DOHH2 (cell line): ENCODE data around the gene B4GALT4.
"Not testable (repeated sequence)": the region's sequence is repeated elsewhere in the genome, so short reads cannot be mapped to it uniquely, and the experiment has no call there.

Experiments
- H3F3A ChIP-seq: fragments of 200-600 bp; sonication (generic), shearing (Covaris generic); 2 replicates; pipeline ENCODE4 v1.6.0; 2016; ENCODE audit warnings: antibody characterized with exemption, mild to moderate bottlenecking; ENCODE audit not compliant: control insufficient read depth, insufficient read depth
- H3K27ac ChIP-seq: fragments of 200-600 bp; sonication (generic); 2 replicates; pipeline ENCODE4 v1.5.1; 2014; ENCODE audit warnings: low read depth, mild to moderate bottlenecking, low read length, moderate library complexity
- H3K27me3 ChIP-seq: fragments of 200-600 bp; sonication (generic); 2 replicates; pipeline ENCODE4 v1.6.1; 2014; ENCODE audit warnings: mild to moderate bottlenecking, low read length, mixed read lengths; ENCODE audit not compliant: control insufficient read depth
- H3K36me3 ChIP-seq: fragments of 200-600 bp; sonication (generic); 2 replicates; pipeline ENCODE4 v1.6.1; 2014; ENCODE audit warnings: mild to moderate bottlenecking, low read length, moderate library complexity, mixed read lengths; ENCODE audit not compliant: control insufficient read depth
- H3K4me1 ChIP-seq: fragments of 200-600 bp; sonication (generic); 2 replicates; pipeline ENCODE4 v1.6.1; 2014; ENCODE audit warnings: mild to moderate bottlenecking, low read length, mixed read lengths; ENCODE audit not compliant: control insufficient read depth
- H3K4me2 ChIP-seq: fragments of 200-600 bp; sonication (generic); 2 replicates; pipeline ENCODE4 v1.6.0; 2014; ENCODE audit warnings: mild to moderate bottlenecking, low read length, moderate library complexity
- H3K4me3 ChIP-seq: fragments of 200-600 bp; sonication (generic); 2 replicates; pipeline ENCODE4 v1.5.1; 2014; ENCODE audit warnings: mild to moderate bottlenecking, low read length, mixed read lengths
- H3K79me2 ChIP-seq: fragments of 200-600 bp; sonication (generic); 2 replicates; pipeline ENCODE4 v1.6.1; 2014; ENCODE audit warnings: mild to moderate bottlenecking, low read length, mixed read lengths; ENCODE audit not compliant: control insufficient read depth
- H3K9me2 ChIP-seq: fragments of 200-600 bp; sonication (generic); replicated peaks from 2 replicates; pipeline ENCODE4 v1.6.1; 2014; ENCODE audit warnings: mild to moderate bottlenecking, low read length, mixed read lengths; ENCODE audit not compliant: control insufficient read depth
- H3K9me3 ChIP-seq: fragments of 200-600 bp; sonication (generic); 2 replicates; pipeline ENCODE4 v1.6.1; 2014; ENCODE audit warnings: antibody characterized with exemption, low read length, mixed read lengths; ENCODE audit not compliant: control insufficient read depth, insufficient read depth
- H4K20me1 ChIP-seq: fragments of 200-600 bp; sonication (generic); 2 replicates; pipeline ENCODE4 v1.6.0; 2014; ENCODE audit warnings: low read depth, mild to moderate bottlenecking, antibody characterized with exemption, low read length, moderate library complexity; ENCODE audit not compliant: control insufficient read depth, insufficient read depth
- CTCF ChIP-seq: fragments of 200-600 bp; sonication (generic); IDR thresholded peaks from one replicate; pipeline ENCODE4 v1.5.1; 2014; ENCODE audit warnings: antibody characterized with exemption, mild to moderate bottlenecking, low read depth, low read length; ENCODE audit not compliant: poor library complexity, severe bottlenecking
- EZH2phosphoT487 ChIP-seq: fragments of 200-600 bp; sonication (generic); IDR thresholded peaks from 2 replicates; pipeline ENCODE4 v1.6.1; 2017; ENCODE audit warnings: borderline replicate concordance, mild to moderate bottlenecking, antibody characterized with exemption, low read length, moderate library complexity, mixed read lengths

Gene B4GALT4

GRCh38 chr3:119175872-119176756 lies 64.6 kb downstream of the B4GALT4 start:
- Histone ChIP-seq H3K9me2 (no peaks in the 10 kb centered on the region), H3F3A (no peaks in the 10 kb centered on the region), H3K79me2 (no peaks in the 10 kb centered on the region), H4K20me1 (no peaks in the 10 kb centered on the region), H3K27me3 (no peaks in the 10 kb centered on the region), H3K4me3 (no peak overlapping the region), H3K27ac (no peak overlapping the region), H3K9me3 (no peaks in the 10 kb centered on the region), H3K4me1 (no peaks in the 10 kb centered on the region), H3K4me2 (no peak overlapping the region), H3K36me3 (no peaks in the 10 kb centered on the region)
- TF ChIP-seq EZH2phosphoT487: no peak

DNA sequence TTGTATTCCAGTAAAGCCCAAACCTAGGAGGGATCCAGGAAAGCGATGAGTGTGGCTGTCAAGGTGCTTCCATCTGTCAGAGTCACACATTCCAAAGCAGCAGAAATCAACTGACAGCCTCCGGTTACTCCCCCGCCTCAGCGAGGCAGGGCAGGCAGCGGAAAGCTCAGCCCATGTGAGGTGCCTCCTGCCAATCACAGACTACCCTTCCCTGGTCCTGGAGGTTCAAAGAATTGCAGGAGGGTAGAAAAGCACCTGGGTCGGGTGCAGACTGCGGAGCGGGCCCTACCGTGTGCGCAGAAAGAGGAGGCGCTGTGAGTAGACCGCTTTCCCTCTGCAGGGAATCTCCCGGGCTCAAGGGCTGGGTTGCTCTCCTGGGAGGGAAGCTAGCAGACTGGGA lies 67.4 kb downstream of the B4GALT4 start, which contains the start of gene UPK1B:
Gene UPK1B, plus strand, starts transcription at position 274 of the 400 bp plus-strand sequence. CDS start 13,144 bp downstream, outside the sequence.
- no peak within 1 kb of the TSS for H3K4me2 ChIP-seq
- no peaks in the 10 kb centered on the region for H3K9me2 ChIP-seq

DNA sequence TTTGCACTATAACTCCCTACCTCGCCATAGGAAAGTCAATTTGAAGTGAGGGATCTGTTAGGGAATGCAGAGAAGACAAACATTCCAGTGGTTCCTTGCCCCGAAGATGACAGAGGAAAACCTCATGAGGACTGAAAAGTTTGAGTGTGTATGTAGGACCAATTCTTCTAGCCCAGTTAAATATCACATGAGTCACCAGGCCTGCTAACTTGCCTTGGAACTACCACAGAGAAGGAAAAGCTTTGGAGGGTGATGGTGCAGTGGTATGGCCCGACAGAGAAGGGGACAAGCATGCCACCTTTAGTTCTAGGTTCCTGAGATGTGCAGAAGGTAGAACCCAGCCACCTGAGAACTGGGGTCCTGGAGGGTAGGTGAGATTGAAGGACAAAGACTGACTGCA lies 69.9 kb downstream of the B4GALT4 start:
- Histone ChIP-seq H3K36me3 (no peaks in the 10 kb centered on the region), H3K27me3 (no peaks in the 10 kb centered on the region), H3K9me3 (no peaks in the 10 kb centered on the region), H3K4me3 (no peak overlapping the region), H3K4me1 (no peaks in the 10 kb centered on the region), H3K9me2 (no peaks in the 10 kb centered on the region), H3K79me2 (no peaks in the 10 kb centered on the region), H4K20me1 (no peaks in the 10 kb centered on the region), H3K4me2 (no peak overlapping the region), H3K27ac (no peak overlapping the region), H3F3A (no peaks in the 10 kb centered on the region)
- TF ChIP-seq EZH2phosphoT487 (no peak), CTCF (no peak)

More for the DNA sequence above, 67.4 kb downstream of the B4GALT4 start, which contains the start of gene UPK1B:
- TF ChIP-seq EZH2phosphoT487 (no peak), CTCF (no peak)
- Histone ChIP-seq H3K27me3 (no peaks in the 10 kb centered on the region), H3K4me1 (no peaks in the 10 kb centered on the region), H4K20me1 (no peaks in the 10 kb centered on the region), H3K4me3 (no peak within 1 kb of the TSS), H3K27ac (no peak within 1 kb of the TSS), H3K36me3 (no peaks in the 10 kb centered on the region), H3F3A (no peaks in the 10 kb centered on the region), H3K9me3 (no peaks in the 10 kb centered on the region), H3K79me2 (no peaks in the 10 kb centered on the region)

GRCh38 chr3:119164745-119165144 lies 75.9 kb downstream of the B4GALT4 start:
- not testable (repeated sequence) for H3K36me3 ChIP-seq, H3K9me2 ChIP-seq, H3K4me3 ChIP-seq, H3K4me2 ChIP-seq, H3F3A ChIP-seq, H3K9me3 ChIP-seq, H3K4me1 ChIP-seq, H3K27ac ChIP-seq, H4K20me1 ChIP-seq, H3K27me3 ChIP-seq, H3K79me2 ChIP-seq
